GM19463 (cell line): ENCODE measurements around the gene HADH.

Experiments
- ATAC-seq: cut with Tn5 transposase; IDR thresholded peaks from one replicate; pipeline ENCODE4 v1.9.1; 2021; ENCODE audit warnings: mild to moderate bottlenecking, moderate library complexity; ENCODE audit not compliant: unreplicated experiment

Gene HADH

DNA sequence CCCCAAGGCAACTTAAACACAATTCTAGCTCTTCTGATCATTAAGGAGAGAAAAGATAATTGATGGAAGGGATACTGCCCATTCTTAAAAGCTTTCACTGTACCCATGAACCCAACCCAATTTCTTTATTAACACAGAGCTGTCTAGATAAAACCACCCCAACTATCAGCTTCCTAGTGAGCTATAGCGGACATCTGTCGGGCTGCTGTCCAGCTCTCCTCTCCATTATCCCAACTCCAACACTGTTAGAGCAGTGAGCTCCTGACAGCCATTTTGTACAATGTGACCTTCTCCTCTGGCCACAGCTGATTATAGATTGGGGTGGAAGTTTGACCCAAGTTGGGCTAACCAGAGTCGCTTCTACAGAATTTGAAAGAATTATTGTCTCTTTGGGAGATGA is 66.1 kb downstream of the HADH start:
- no peak for ATAC-seq

- no peak for ATAC-seq
Observed at GRCh38 chr4:108056418-108056817, 66.7 kb downstream of the HADH start.

DNA sequence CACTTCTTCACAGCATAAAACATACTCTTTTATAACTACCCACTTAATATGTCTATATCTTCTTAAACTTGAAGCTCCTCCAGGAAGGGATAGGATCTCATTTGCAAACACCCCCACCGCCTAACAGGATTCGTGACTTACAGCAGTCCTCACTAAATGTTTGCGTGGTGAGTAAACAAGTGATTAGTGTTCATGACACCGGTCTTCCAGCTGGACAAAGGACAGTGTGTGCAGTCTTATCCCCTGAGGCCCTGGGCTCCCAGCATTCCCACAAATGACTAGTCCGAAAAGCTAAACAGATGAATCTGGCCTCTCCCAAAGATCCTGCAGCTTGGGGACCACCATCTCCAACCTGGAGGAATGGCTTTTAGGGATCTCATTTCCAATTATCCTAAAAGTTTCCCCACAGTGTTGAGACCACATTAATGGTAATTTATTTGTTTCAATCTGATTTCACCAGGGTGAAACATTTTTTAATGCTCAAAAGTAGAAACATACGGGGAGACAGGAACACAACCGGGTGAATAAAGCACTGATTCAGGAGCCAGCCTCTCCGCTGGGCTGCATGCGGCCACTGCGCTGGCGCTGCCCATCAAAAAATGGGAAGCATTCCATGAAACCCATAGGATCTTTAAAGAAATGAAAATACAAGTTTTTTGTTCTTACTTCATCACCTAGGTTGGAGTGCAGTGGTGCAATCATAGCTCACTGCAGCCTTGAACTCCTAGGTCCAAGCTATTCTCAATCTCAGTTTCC is 69.2 kb downstream of the HADH start:
- ATAC-seq, result no peak

DNA sequence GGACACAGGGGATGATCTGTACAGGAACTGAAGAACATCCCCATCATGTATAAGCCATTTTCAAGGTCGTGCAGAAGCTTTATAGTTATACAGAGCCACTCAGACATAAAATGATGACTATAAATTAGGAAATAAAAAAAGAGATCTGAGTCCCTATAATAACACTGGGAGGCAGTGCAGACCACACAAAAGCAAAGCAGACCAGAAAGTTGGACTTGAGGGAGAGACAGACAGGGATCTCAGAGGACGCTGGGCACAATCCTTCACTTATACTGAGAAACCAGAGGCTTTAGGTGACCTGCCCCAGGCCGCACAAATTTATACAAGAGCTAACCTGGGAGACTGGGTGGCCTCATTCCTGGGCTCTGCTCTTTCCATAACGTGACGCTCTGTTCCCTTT is 70.5 kb downstream of the HADH start:
- ATAC-seq, result no peak

DNA sequence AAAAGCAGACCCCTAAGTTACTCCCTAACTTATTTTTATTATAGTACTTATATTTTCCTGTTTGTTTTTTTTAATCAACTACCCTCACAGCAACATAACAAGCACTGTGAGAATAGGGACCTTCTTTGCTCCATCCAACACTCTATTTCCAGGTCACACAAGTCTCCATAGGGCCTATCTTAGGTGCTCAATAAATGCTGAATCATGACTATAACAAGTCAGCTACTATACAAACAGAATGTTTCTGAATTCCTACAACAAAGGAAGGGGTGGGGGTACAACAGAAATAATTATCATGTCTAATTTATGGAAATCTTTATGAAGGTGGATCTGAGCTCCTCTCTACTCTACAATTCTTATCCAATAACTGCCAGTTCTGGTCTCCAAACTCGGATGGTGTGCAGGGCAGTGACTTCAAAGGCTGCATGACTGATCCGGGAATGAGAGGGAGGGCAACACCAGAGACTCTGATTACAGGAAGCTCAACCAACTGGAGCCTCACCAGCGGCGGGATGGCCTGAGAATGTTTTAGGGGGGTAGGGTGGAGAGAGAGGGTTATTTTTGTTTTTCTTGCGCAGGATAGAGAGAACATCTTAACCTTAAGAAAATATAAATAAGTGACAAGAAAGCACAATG is 71.1 kb downstream of the HADH start:
- ATAC-seq, result no peak

- no peak for ATAC-seq
Observed at GRCh38 chr4:108068442-108068841, 78.8 kb downstream of the HADH start.

DNA sequence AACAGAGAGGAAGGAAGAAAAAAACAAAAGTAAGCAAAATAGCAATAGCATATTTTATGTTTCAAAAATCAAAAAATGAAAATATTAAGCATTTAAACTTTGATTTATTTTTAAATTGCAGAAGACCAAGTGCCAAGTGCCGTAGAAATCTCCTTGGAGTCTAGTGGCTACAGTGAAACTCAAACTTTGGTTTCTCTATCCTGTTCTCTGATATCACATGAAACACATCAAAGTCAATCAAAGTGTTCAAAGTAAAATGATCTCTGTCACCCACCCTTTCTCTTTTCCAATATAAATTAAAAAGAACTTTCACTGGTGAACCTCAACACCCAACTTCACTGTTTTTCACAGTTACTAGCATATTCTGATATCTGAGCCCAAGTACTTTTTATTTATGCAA is 81.1 kb downstream of the HADH start:
- no peak for ATAC-seq

- peak; percentile 74 for ATAC-seq
Observed at GRCh38 chr4:108072300-108072699, 82.6 kb downstream of the HADH start.

- no peak for ATAC-seq
Observed at GRCh38 chr4:108078024-108078733, 88.5 kb downstream of the HADH start.

DNA sequence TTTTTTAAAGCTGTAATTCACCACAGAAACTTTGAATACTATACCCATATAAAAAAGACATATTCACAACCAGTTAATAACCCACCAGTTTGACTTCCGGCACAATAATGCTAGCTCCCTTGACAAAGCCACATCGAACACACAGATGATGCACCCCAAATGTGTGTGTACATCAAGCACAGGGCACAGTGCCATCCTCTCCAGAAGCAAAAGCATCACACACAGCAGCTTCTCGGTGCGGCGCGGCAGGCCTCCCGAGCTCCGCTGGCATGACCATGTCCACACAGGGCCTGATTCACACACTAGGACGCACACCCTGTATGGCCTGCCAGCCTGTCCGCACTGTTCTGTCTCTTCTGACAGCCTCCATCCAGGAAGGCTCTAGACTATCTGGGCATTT is 91.1 kb downstream of the HADH start:
- no peak for ATAC-seq

DNA sequence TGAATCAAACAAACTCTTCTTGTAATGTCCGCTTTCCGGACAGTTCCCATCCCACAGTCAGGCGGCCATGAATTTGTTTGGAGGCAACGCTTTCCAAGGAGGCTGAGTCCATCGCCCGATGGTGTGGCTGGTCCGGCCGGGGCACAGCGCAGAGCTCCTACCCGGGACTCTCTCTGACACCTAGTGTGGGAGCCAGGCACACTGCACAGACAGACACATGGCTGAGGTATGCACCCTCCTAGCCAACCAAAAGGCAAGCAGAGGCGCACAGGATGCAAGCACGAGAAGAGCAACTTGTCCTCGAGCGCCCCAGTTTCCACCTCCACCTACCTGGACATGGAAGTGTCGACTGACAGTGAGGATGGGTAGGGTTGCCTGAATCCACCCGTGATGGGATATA is 91.6 kb downstream of the HADH start:
- no peak for ATAC-seq
